ENCODE measurements around the gene RNF166. TPM values are rescaled to one million over a fixed set of nuclear protein-coding genes. Genes with fewer than 3 reads are reported as not detected.

Gene RNF166
- total RNA-seq = 10.0 TPM
- 19.6 TPM for polyA plus RNA-seq

GRCh38 chr16:88706229-88706964, at the start of gene RNF166, which contains the start of gene CTU2:
TSS of gene RNF166 (minus strand) at chr16:88706408. CDS start at chr16:88706325, 83 bp downstream.
TSS of gene CTU2 (plus strand) at chr16:88706503. CDS start at chr16:88706531, 28 bp downstream.
- peak; percentile 28 for DNase-seq (ENCODE audit: extremely low spot score)
- no peaks in the 10 kb centered on the region for H3K36me3 ChIP-seq (ENCODE audit: insufficient read depth)
- H3K4me1 ChIP-seq (ENCODE audit: insufficient read depth) = no peaks in the 10 kb centered on the region
- H3K27ac ChIP-seq (ENCODE audit: low read depth) = peak within 1 kb of the TSS; percentile 76
- WGBS = under 1% methylated on average over 86 of the region's 86 CpGs
- H3K4me3 ChIP-seq (ENCODE audit: low read depth, low read length) = peak within 1 kb of the TSS; percentile 92

- no peaks in the 10 kb centered on the region for H3K36me3 ChIP-seq (ENCODE audit: insufficient read depth)
- DNase-seq (ENCODE audit: extremely low spot score) = no peak
- no peaks in the 10 kb centered on the region for H3K4me1 ChIP-seq (ENCODE audit: insufficient read depth)
- no peak overlapping the region for H3K4me3 ChIP-seq (ENCODE audit: low read depth, low read length)
- WGBS = 70% methylated on average over 42 of the region's 42 CpGs
- H3K27ac ChIP-seq (ENCODE audit: low read depth) = no peak overlapping the region
Observed at GRCh38 chr16:88754912-88755744, 48.9 kb upstream of the RNF166 start.

GRCh38 chr16:88754109-88754911, 48.1 kb upstream of the RNF166 start:
- WGBS = 88% methylated on average over 28 of the region's 28 CpGs
- no peaks in the 10 kb centered on the region for H3K36me3 ChIP-seq (ENCODE audit: insufficient read depth)
- DNase-seq (ENCODE audit: extremely low spot score) = no peak
- H3K4me3 ChIP-seq (ENCODE audit: low read depth, low read length) = no peak overlapping the region
- no peaks in the 10 kb centered on the region for H3K4me1 ChIP-seq (ENCODE audit: insufficient read depth)
- H3K27ac ChIP-seq (ENCODE audit: low read depth) = no peak overlapping the region

GRCh38 chr16:88753602-88754001, 47.4 kb upstream of the RNF166 start:
- WGBS = 82% methylated on average over 11 of the region's 11 CpGs
- no peaks in the 10 kb centered on the region for H3K4me1 ChIP-seq (ENCODE audit: insufficient read depth)
- H3K27ac ChIP-seq (ENCODE audit: low read depth) = no peak overlapping the region
- H3K4me3 ChIP-seq (ENCODE audit: low read depth, low read length) = no peak overlapping the region
- no peaks in the 10 kb centered on the region for H3K36me3 ChIP-seq (ENCODE audit: insufficient read depth)
- DNase-seq (ENCODE audit: extremely low spot score) = no peak

GRCh38 chr16:88753191-88753590, 47.0 kb upstream of the RNF166 start:
- WGBS = 87% methylated on average over 13 of the region's 13 CpGs
- no peak overlapping the region for H3K4me3 ChIP-seq (ENCODE audit: low read depth, low read length)
- H3K4me1 ChIP-seq (ENCODE audit: insufficient read depth) = no peaks in the 10 kb centered on the region

GRCh38 chr16:88752386-88753002, 46.3 kb upstream of the RNF166 start:
- no peak for DNase-seq (ENCODE audit: extremely low spot score)
- no peak overlapping the region for H3K27ac ChIP-seq (ENCODE audit: low read depth)
- no peak overlapping the region for H3K4me3 ChIP-seq (ENCODE audit: low read depth, low read length)
- WGBS = 82% methylated on average over 16 of the region's 16 CpGs
- no peaks in the 10 kb centered on the region for H3K4me1 ChIP-seq (ENCODE audit: insufficient read depth)
- no peaks in the 10 kb centered on the region for H3K36me3 ChIP-seq (ENCODE audit: insufficient read depth)

More at GRCh38 chr16:88753191-88753590, 47.0 kb upstream of the RNF166 start:
- no peaks in the 10 kb centered on the region for H3K36me3 ChIP-seq (ENCODE audit: insufficient read depth)
- no peak overlapping the region for H3K27ac ChIP-seq (ENCODE audit: low read depth)
- no peak for DNase-seq (ENCODE audit: extremely low spot score)

GRCh38 chr16:88750854-88751253, 44.6 kb upstream of the RNF166 start:
- DNase-seq (ENCODE audit: extremely low spot score) = no peak
- Histone ChIP-seq H3K4me3 (ENCODE audit: low read depth, low read length) (no peak overlapping the region), H3K4me1 (ENCODE audit: insufficient read depth) (no peaks in the 10 kb centered on the region), H3K36me3 (ENCODE audit: insufficient read depth) (no peaks in the 10 kb centered on the region), H3K27ac (ENCODE audit: low read depth) (no peak overlapping the region)
- WGBS = 76% methylated on average over 12 of the region's 12 CpGs

- no peak overlapping the region for H3K4me3 ChIP-seq (ENCODE audit: low read depth, low read length)
- H3K4me1 ChIP-seq (ENCODE audit: insufficient read depth) = no peaks in the 10 kb centered on the region
- no peak for DNase-seq (ENCODE audit: extremely low spot score)
- no peaks in the 10 kb centered on the region for H3K36me3 ChIP-seq (ENCODE audit: insufficient read depth)
- H3K27ac ChIP-seq (ENCODE audit: low read depth) = no peak overlapping the region
- 97% methylated on average over 26 of the region's 26 CpGs for WGBS
Observed at GRCh38 chr16:88749358-88749757, 43.1 kb upstream of the RNF166 start.

GRCh38 chr16:88748364-88748763, 42.2 kb upstream of the RNF166 start:
- Histone ChIP-seq H3K4me3 (ENCODE audit: low read depth, low read length) (no peak overlapping the region), H3K36me3 (ENCODE audit: insufficient read depth) (no peaks in the 10 kb centered on the region), H3K27ac (ENCODE audit: low read depth) (no peak overlapping the region), H3K4me1 (ENCODE audit: insufficient read depth) (no peaks in the 10 kb centered on the region)
- WGBS = 77% methylated on average over 12 of the region's 12 CpGs
- no peak for DNase-seq (ENCODE audit: extremely low spot score)

GRCh38 chr16:88747588-88748301, 41.5 kb upstream of the RNF166 start:
- DNase-seq (ENCODE audit: extremely low spot score) = no peak
- no peaks in the 10 kb centered on the region for H3K4me1 ChIP-seq (ENCODE audit: insufficient read depth)
- H3K4me3 ChIP-seq (ENCODE audit: low read depth, low read length) = no peak overlapping the region
- WGBS = 84% methylated on average over 26 of the region's 26 CpGs
- no peaks in the 10 kb centered on the region for H3K36me3 ChIP-seq (ENCODE audit: insufficient read depth)
- no peak overlapping the region for H3K27ac ChIP-seq (ENCODE audit: low read depth)

- Histone ChIP-seq H3K36me3 (ENCODE audit: insufficient read depth) (no peaks in the 10 kb centered on the region), H3K4me1 (ENCODE audit: insufficient read depth) (no peaks in the 10 kb centered on the region), H3K27ac (ENCODE audit: low read depth) (no peak overlapping the region), H3K4me3 (ENCODE audit: low read depth, low read length) (no peak overlapping the region)
- DNase-seq (ENCODE audit: extremely low spot score) = no peak
- WGBS = 25% methylated on average over 17 of the region's 17 CpGs
Observed at GRCh38 chr16:88746506-88746905, 40.3 kb upstream of the RNF166 start.

GRCh38 chr16:88744577-88745521, 38.6 kb upstream of the RNF166 start:
- H3K36me3 ChIP-seq (ENCODE audit: insufficient read depth) = no peaks in the 10 kb centered on the region
- H3K4me1 ChIP-seq (ENCODE audit: insufficient read depth) = no peaks in the 10 kb centered on the region
- DNase-seq (ENCODE audit: extremely low spot score) = no peak
- WGBS = 65% methylated on average over 39 of the region's 39 CpGs
- H3K27ac ChIP-seq (ENCODE audit: low read depth) = no peak overlapping the region
- no peak overlapping the region for H3K4me3 ChIP-seq (ENCODE audit: low read depth, low read length)
